Stimulated activated CD4-positive, alpha-beta T cell treated with anti-CD3 and anti-CD28 coated beads, TNF-alpha, amount 100 ng/mL, for 48 hours (primary cell): ENCODE results near the gene PKP3.
"Not testable (repeated sequence)": the region's sequence is repeated elsewhere in the genome, so short reads cannot be mapped to it uniquely, and the experiment has no call there.

Experiments
- DNase-seq, 3 donors: peaks; one replicate each; pipeline ENCODE4 v3.0.0-alpha.2; 2020; ENCODE audit warnings: low read depth in 3 of 3

Gene PKP3

DNA sequence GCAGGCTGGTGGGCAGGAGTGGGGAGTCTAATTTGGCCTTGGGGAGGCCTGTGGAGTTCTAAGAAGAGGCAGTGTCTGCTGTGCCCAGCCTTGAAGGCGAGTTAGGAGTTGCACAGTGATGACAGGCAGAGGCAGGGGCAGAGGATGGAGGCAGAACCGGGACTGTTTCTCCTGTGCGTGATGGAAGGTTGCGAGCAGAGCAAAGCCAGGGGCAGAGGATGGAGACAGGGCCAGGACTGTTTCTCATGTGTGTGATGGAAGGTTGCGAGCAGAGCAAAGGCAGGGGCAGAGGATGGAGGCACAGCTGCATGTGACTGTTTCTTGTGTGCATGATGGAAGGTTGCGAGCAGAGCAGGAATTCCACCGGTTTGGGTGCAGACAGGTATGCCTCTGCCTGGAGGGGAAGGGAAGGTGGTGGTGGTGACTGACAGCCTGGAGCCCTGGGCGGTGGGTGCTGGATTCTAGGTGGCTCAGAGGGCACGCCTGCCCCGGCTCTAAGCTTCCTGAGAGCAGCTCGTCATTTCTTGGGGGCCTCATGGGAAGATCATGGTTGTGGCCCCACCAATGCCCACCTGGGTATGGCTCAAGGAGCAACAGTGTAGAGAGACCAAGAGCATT lies 16.0 kb upstream of the PKP3 start:
- DNase-seq = no peak

DNA sequence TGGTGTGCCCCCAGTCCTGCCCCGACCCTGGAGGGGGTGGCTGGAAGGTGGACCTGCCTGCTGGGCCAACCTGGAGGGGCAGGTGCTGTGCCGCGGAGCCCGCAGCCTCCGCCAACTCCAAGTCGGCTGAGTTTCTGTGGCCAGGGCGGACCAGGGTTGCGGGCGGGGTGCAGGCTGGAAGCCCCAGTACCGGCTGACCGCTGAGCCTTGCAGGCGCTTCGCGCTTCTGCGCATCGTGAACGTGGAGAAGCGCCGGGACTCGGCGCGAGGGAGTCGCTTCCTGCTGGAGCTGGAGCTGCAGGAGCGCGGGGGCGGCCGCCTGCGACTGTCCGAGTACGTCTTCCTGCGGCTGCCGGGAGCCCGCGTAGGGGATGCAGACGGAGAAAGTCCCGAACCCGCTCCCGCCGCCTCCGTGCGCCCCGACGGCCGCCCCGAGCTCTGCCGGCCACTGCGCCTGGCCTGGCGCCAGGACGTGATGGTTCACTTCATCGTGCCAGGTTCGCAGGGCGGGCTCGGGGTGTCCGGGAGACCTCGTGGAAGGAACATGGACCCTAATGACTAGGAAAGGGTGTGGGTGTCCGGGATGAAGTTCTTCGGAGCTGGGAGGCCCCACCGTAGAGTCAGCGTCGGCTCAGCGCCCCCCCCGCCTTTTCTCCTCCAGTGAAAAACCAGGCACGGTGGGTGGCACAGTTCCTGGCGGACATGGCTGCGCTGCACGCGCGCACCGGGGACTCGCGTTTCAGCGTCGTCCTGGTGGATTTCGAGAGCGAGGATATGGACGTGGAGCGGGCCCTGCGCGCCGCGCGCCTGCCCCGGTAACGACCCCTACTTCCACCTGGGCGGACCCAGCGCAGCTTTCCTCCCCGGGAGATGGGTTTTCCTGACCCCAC lies 14.6 kb upstream of the PKP3 start:
- DNase-seq = no peak

DNA sequence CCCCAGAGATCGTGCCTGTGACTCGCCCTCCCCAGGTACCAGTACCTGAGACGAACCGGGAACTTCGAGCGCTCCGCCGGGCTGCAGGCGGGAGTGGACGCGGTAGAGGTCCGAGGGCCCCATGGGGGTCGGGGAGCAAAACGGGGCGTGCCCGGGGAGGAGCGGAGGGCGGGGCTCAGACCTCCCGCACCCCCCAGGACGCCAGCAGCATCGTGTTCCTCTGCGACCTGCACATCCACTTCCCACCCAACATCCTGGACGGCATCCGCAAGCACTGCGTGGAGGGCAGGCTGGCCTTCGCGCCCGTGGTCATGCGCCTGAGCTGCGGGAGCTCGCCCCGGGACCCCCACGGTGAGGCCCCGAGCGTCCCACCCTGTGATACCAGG lies 13.9 kb upstream of the PKP3 start:
- no peak for DNase-seq

DNA sequence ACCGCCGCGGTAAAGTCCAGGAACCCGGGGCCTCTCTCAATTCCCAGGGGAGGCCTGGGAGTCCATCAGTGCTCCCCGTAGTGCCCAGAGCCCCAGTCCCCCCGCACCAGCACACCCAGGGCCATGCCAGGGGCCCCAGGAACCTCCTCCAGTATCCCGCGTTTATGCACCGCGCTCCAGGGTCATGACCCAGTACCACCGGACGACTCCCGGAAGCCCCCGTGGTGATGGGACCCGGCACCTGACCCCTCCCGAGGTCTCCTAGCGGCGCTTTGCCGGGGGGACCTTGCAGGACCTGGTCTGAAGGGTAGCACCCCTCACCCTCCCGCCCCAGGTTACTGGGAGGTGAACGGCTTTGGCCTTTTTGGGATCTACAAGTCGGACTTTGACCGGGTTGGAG lies 13.5 kb upstream of the PKP3 start:
- DNase-seq = no peak

DNA sequence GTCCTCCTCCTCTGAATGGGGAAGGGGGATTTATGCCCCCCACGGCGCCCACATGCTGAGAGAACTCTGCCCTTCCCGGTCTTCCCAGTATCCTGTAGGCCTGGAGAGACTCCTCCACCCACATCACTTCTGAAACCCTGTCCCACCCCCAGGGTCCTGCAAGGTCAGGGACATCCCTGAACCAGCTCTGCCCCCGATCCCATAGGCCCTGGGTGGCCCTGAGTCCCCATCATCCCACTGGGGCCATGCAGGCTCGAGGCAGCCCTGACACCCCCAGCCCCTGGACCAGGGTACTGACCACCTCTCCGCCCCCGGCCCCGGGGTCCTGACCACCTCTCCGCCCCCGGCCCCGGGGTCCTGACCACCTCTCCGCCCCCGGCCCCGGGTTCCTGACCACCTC lies 13.0 kb upstream of the PKP3 start:
- no peak for DNase-seq

DNA sequence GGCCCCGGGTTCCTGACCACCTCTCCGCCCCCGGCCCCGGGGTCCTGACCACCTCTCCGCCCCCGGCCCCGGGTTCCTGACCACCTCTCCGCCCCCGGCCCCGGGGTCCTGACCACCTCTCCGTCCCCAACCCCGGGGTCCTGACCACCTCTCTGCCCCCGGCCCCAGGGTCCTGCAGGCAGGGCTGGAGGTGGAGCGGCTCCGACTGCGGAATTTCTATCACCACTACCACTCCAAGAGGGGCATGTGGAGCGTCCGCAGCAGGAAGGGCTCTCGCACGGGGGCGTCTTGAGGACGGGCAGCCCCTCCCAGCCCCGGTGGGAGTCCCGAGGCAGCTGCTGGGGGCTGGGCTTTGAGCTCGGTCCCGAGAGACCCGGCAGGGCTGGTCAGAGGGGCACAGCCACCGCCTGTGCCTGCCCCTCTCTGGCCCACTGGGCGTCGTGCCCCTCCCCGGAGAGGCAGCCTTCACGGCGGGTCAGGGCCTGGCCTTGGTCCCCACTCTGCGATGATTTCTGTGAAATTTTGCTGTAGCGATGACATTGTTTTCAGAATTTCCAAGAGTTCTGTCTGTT lies 12.4 kb upstream of the PKP3 start:
- no peak for DNase-seq

DNA sequence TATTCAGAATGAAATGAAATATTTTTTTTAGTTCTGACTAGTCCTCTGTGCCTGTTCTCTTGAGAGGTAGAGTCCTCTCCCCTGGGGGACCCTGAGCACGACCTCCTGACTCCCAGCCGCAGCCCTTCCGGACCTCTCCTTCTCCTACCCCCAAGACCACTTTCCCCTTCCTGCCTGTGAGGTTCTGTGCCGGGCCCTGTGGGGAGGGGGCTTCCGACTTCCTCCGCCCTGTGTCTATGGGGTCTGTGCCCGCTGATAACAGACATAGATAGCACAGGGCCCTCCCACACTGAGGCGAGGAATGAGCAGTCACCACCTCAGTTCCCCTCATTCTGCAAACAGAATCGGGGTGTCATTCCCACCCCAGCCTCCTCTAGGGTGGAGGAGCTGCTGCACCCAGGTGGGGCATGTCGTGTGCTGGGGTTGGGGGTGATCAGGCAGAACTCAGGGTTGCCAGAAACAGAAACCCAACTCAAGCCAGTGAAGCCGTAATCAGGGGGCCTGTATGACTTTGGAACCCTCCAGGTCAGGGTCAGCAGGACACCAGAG lies 11.9 kb upstream of the PKP3 start:
- no peak for DNase-seq

DNA sequence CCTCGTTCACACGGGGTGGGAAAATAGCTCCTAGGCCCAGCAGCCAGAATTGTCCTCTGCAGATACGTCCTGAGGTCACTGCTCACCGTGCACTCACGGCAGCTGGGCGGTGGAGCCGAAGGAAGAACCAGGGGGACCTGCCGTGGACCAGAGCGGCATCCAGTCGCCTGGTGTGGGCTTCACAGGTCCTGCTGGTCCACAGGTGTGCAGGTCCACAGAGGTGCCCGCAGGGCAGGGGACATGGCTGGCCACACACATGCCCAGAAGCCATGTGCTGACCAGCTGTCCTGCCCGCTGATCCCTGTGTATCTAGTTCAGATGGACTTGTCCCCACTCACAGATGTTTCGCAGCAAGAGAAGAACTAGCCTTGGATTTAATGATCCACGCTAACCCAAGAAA lies 10.6 kb upstream of the PKP3 start:
- no peak for DNase-seq

DNA sequence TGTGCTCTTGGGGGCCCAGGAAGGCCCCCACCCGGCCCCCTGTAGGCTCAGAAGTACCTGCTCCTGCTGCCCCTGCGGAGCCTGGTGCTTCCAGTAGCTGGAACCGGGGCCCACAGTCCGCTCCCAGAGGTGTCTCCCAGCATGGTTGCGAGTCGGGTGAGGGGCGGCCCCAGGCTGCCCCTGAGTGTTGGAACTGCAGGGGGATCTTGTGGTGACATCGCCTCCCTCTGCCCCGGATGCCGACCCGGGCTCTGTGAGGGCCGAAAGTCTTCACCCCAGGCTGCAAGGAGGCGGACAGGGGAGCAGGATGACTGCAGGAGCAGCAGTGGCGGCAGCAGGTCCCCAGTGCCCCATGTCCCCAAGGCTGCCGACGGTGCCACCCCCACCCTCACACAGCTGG lies 9.5 kb upstream of the PKP3 start:
- no peak for DNase-seq

DNA sequence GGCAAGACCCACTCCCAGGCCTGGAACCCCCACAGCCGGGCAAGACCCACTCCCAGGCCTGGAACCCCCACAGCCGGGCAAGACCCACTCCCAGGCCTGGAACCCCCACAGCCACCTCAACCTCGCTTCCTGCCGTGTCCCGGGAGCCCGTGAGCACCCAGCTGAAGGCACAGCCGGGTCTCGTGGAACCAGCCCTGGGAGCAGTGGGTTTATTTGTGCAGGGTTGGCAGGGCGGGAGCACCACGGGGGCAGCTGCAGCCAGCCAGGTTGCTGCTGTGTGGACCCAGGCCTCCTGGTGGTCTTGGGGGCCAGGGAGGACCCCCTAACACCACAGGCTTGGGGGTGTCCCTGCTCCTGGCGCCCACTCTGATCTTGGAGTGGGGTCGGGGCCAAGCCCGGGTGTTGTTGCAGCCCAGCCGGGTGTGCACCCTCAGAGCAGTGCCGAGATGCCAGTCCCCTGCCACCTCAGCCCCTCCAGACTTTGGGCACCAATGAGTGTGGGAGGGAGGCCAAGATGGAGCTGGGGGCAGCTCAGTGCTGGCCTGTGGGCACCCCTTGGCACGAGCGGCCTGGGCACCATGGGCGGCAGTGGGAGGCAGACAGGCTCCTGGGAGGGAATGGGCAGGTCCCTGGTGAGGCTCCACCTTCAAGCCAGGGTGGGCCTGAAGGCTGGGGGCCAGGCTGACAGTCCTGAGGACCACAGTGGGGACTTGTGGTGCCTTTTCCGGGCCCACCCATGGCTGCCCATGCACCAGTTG lies 8.2 kb upstream of the PKP3 start:
- no peak for DNase-seq

DNA sequence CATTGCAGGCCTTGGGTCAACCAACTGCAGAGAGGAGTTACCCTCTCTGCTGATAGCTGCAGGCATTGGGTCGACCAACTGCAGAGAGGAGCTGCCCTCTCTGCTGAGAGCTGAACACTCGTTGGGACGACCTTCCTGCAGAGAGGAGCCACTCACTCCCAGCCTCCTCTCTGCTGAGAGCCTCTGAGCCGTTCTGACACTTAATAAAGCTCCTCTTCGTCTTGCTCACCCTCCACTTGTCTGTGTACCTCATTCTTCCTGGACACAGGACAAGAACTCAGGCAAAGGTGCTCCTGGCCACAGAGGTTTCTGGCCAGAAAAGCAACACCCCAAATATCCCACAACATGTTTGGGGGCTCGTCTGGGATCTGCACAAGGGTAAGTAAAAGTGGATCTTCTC lies 7.5 kb upstream of the PKP3 start:
- no peak for DNase-seq

DNA sequence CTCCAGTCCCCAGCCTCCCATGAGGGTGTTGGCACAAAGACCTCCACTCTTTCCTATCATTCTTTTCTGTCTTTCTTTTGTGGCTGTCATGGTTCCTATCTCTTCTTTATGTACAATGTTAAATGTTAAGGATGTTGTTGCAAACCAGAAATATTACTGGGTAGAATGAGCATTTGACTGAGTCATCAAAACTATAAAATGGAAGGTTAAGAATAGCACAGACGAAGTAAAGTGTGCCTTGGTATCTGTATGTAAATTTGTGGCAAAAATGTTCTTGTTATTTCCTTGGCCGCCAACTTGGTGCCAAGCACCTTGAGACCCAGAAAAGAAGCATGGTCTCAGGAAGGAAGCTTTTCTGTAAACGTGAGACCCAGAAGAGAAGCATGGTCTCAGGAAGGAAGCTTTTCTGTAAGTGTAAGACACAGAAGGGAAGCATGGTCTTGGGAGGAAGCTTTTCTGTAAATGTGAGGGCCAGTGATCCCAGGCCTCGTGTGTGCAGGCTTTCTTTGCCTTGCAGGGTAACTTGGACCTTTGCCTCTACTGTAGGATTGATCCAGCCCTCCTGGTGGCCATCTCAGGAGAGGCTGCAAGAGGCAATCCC lies 6.7 kb upstream of the PKP3 start:
- DNase-seq = no peak

DNA sequence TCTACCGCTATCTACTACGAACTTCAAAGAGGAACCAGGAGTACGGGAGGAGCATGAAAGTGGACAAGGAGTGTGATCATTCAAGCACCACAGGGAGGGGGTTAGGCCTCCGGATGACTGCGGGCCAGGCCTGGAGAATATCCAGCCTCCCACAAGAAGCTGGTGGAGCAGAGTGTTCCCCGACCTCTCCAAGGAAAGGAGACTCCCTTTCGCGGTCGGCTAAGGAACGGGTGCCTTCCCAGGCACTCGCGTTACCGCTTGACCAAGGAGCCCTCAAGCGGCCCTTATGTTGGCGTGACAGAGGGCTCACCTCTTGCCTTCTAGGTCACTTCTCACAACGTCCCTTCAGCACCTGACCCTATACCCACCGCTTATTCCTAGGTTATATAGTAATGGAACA lies 4.6 kb upstream of the PKP3 start:
- DNase-seq = not testable (repeated sequence)

DNA sequence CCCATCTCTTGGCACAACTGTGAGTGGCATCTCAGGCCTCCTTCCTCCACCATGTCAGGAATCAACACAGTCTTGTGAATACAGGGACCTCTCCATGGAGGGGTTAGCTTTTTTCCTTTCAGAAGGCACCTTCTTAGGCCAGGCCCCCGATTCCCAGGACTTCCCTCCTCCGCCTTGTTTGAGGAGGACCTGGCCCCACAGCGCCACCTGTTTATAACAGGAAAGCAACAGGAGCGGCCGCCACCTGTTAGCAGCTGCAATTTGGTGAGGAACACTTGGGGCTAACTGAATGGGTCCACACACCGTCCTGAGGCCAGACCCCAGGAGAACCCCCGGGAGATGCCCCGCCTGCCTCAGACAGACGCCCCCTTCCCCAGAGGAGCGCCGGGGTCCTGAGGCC lies 3.8 kb upstream of the PKP3 start:
- no peak for DNase-seq

DNA sequence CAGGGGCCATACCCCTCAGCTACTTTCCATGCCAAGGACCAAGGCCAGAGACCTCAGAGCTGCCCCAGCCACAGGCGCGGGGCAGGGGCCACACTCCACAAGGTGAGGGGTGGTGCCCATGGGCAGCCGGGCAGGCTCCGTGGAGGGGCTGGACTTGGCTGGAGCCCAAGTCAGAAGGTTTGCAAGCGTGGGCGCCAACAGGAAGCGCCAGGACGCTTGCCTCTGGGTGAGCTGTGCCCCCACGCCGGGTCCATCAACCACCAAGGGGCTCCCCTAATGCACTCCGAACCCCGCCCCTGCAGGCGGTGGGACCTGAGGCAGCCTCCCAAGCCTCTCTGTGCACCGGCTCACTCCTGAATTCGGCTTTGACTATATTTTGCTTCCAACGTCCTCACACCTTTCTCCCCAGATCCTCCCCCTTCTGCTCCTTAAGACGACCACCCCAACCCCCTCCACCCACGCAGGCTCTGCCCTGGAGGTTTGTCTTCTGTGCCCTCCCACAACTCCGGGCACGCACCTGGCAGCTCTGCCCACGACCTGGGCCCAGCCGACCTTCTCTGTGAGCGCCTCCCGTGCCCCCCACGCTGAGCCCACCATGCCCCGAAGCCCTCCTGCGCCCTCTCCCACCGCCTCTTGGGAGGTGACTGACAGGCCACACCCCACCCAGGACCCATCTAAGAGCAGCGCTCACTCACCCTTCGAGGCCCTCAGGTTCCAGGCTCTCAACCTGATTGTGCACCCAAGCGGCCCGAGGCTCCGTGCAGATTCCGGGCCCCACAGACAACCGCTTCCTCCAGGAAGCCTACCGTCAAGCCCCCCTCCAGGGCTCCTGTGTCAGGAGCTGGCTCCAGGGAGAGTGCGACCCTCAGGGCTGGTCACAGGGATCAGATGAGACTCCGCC lies 2.6 kb upstream of the PKP3 start:
- DNase-seq = no peak

DNA sequence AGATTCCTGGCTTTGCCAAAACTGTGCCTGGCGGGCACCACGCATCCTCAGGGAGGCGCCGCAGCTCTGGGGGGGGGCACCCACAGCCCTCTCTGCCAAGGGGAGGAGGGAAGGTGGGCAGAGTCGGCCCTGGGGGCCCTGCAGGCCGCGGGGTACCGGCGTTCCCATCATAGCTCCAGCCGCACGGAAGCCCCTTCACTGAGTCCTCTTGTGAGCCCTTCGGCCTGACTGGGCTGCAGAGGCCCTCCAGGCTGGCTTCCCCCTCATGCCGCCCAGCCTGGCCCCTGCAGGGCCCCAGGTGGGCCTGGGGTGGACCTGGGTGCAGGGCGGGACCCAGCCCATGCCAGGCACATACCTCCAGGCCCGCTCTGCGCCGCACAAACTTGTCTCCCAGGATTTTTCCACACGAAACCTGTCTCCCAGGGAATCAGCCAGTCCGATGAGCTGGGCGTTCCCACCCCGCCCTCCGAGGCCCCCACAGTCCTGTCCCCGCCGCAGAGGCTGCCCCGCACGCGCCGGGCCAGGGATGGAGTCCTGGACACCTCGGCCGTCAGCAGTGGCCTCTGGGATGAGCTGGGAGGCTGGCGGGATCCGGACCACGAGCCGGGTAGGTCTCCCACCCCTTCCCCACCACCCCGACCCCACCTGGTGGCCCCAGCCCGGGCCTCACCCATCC lies 1.8 kb upstream of the PKP3 start:
- no peak for DNase-seq

DNA sequence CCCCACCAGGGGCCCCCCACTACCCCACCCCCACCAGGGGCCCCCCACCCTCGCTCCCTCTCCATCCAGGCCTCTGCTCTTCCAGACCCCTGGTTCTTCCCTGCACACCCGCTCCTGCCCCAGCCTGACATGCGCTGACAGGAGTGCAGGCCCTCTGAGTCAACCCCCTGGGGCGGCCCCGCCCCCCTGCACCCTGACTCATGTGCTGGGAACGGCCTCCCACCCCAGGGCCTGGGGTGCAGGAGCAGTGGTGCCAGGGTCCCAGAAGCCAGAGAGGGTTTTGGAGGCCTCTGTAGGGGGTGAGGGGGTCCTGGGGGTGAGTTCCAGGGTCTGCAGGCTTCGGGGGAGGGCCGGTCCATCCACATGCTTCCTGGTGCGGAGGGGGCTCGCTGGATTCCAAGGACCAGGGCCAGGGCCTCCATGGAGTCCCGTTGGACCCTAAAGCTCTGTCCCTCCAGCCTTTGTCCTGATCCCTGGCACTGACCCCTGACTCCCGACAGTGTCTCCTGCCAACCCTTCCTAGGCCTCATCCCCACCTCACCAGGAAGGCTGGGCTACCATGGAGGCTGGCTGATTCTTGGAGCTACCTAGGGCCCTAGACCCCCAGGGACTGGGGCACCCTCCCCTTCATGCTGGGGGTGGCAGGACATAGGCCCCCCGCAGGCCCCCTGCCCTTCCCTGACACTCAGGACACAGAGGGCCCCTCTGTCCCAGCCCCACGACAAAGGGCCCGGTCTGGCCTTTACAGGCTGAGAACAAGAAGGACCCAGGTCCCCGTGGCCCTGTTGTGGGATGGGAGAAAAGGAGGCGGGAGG lies 583 bp upstream of the PKP3 start:
- DNase-seq = no peak

DNA sequence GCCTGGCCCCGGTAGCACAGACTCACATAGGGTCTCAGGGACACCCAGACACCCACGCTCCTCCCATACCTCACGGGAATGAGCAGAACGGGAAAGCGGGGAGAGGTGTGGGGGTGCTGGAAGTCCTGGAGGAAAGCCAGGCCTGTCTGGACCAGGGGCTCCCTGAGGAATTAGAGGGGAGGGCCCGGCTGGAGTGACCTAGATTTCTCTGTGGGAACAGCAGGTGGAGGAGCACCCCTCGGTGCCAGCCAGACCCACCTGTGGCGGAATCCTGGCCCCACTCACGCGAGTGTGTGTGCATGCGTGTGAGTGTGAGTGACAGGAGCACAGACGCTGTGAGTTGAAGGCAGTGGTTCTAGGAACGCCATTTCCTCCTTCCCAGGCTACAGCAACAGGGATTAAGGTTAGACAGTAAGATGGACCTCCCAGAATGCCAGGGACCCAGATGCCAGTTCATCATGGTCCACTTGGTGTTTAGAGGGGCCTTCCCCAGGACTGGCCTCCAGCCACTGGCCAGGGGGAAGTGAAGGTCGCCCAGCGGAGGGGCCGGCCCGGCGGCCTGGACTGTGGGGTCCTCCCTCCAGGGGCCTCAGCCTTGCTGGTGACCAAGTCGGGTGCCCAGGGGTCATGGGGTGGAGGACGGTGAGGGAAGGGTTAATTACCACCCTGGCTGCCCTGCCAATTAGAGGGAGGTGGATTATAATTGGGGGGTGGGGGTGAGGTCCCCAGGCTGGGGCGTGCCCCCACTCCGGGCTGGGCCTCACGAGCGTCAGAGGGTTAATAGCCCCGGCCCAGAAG lies 1.0 kb downstream of the PKP3 start:
- DNase-seq = no peak
